OCI-LY7 (cell line): ENCODE data around the gene CCDC122. TPM values are rescaled to one million over a fixed set of nuclear protein-coding genes. Genes with fewer than 3 reads are reported as not detected.

Source experiments
- BruUV-seq: library from RNA; stranded (reverse); fragments of 400-500 nt; replicated peaks from 2 replicates; lab custom pipeline; 2021; lab: Mats Ljungman, UMichigan
- CTCF ChIA-PET: fragments of 300-600 bp; sonication (Branson Sonifier 250); formaldehyde crosslinking; loops from one replicate; lab custom pipeline; 2022; ENCODE audit warnings: antibody characterized with exemption; ENCODE audit not compliant: unreplicated experiment; lab: Charles Lee
- POLR2A ChIA-PET: fragments of 300-600 bp; sonication (Branson Sonifier 250); formaldehyde crosslinking; loops from one replicate; lab custom pipeline; 2022; ENCODE audit warnings: antibody characterized with exemption; lab: Charles Lee
- DNase-seq: peaks from one replicate; pipeline ENCODE4 v3.0.0-alpha.2; 2015; ENCODE audit warnings: low spot score
- H2AFZ ChIP-seq: fragments of 200-600 bp; sonication (generic), shearing (Covaris generic); 2 replicates; pipeline ENCODE4 v1.6.1; 2014; ENCODE audit warnings: mild to moderate bottlenecking, antibody characterized with exemption, low read length, moderate library complexity
- H3K27ac ChIP-seq: fragments of 200-600 bp; sonication (generic); 2 replicates; pipeline ENCODE4 v1.5.1; 2014; ENCODE audit warnings: mixed run types, low read depth, mild to moderate bottlenecking, moderate library complexity, low read length, inconsistent platforms; ENCODE audit not compliant: poor library complexity, severe bottlenecking
- H3K36me3 ChIP-seq: fragments of 200-600 bp; sonication (generic); 2 replicates; pipeline ENCODE4 v1.6.1; 2014; ENCODE audit warnings: mild to moderate bottlenecking, antibody characterized with exemption, low read length, moderate library complexity, mixed read lengths; ENCODE audit not compliant: insufficient read depth
- H3K4me1 ChIP-seq: fragments of 200-600 bp; sonication (generic); 2 replicates; pipeline ENCODE4 v1.5.1; 2014; ENCODE audit warnings: mild to moderate bottlenecking, low read length; ENCODE audit not compliant: insufficient read depth, poor library complexity, severe bottlenecking
- H3K4me2 ChIP-seq: fragments of 200-600 bp; sonication (generic); 2 replicates; pipeline ENCODE4 v1.6.1; 2014; ENCODE audit warnings: mild to moderate bottlenecking, low read length
- H3K4me3 ChIP-seq: fragments of 200-600 bp; sonication (generic); 2 replicates; pipeline ENCODE4 v1.5.1; 2014; ENCODE audit warnings: mild to moderate bottlenecking, low read depth, low read length; ENCODE audit not compliant: poor library complexity, severe bottlenecking
- H3K79me2 ChIP-seq: fragments of 200-600 bp; sonication (generic); 2 replicates; pipeline ENCODE4 v1.6.1; 2016; ENCODE audit warnings: low read depth, mild to moderate bottlenecking, low read length, moderate library complexity, mixed read lengths; ENCODE audit not compliant: insufficient read depth
- H3K9me2 ChIP-seq: fragments of 200-600 bp; sonication (generic); 2 replicates; pipeline ENCODE4 v1.6.1; 2016; ENCODE audit warnings: mild to moderate bottlenecking, low read length, mixed read lengths; ENCODE audit not compliant: insufficient read depth
- H3K9me3 ChIP-seq: fragments of 200-600 bp; sonication (generic); 2 replicates; pipeline ENCODE4 v1.6.1; 2014; ENCODE audit warnings: mild to moderate bottlenecking, mixed run types, low read length, mixed read lengths
- H4K20me1 ChIP-seq: fragments of 200-600 bp; sonication (generic); 2 replicates; pipeline ENCODE4 v1.6.1; 2014; ENCODE audit warnings: mild to moderate bottlenecking, antibody characterized with exemption, low read length, moderate library complexity, mixed read lengths; ENCODE audit not compliant: insufficient read depth
- EZH2phosphoT487 ChIP-seq: fragments of 200-600 bp; sonication (generic); IDR thresholded peaks from 2 replicates; pipeline ENCODE4 v1.6.1; 2018; ENCODE audit warnings: low read depth, borderline replicate concordance, mild to moderate bottlenecking, mixed run types, antibody characterized with exemption, low read length, moderate library complexity, mixed read lengths
- intact Hi-C: fragments of 100-400 bp; cut with micrococcal nuclease; formaldehyde crosslinking; loops from one replicate; pipeline ENCODE4 v1.10.0; 2022; ENCODE audit not compliant: unreplicated experiment
- total RNA-seq, 2 experiments: library from RNA; depleted of rRNA in 1 of 2; stranded (reverse); fragments of >200 nt in 1 of 2; shearing (Covaris generic) in 1 of 2; gene quantifications; 2 replicates each; pipeline ENCODE4 v1.2.3, GENCODE V29; 2014 to 2022
- TF ChIP-seq, protein P1 (sequence below): fragments of 200-600 bp; sonication (generic); conservative IDR thresholded peaks from 2 replicates; pipeline ENCODE4 v1.5.1; 2014; ENCODE audit warnings: mild to moderate bottlenecking, antibody characterized with exemption, low read length, moderate library complexity, mixed read lengths

Gene CCDC122
- total RNA-seq, 2 experiments from 2014 or later, result 4.6 to 21.6 TPM

DNA sequence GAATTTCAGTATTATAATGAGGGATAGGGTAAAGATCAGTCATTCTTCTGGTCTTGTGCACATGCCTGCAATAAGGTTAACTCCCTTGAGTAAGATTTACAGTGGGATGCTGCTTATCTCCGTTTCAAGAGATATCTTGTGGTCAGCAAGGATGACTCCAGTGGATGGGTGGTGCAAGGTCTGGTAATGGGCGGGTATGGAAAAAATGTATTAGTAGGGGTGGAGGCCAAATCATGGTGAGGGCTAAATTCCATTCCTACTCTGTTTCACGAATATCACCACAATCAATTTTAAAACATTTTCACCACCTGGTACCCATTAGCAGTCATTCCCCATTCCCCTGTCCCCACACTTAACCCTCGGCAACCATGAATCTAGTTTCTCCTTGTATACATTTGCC is 40.6 kb downstream of the CCDC122 start:
- intact Hi-C loops, result no loop called here
- Histone ChIP-seq H4K20me1 (no peaks in the 10 kb centered on the region), H3K36me3 (no peaks in the 10 kb centered on the region), H3K27ac (no peak overlapping the region), H3K9me3 (no peaks in the 10 kb centered on the region), H3K4me3 (no peak overlapping the region), H3K4me2 (no peak overlapping the region), H3K9me2 (no peaks in the 10 kb centered on the region), H3K4me1 (no peaks in the 10 kb centered on the region), H3K79me2 (no peaks in the 10 kb centered on the region), H2AFZ (no peak overlapping the region)
- no peak for TF ChIP-seq EZH2phosphoT487
- TF ChIP-seq, protein P1, sequence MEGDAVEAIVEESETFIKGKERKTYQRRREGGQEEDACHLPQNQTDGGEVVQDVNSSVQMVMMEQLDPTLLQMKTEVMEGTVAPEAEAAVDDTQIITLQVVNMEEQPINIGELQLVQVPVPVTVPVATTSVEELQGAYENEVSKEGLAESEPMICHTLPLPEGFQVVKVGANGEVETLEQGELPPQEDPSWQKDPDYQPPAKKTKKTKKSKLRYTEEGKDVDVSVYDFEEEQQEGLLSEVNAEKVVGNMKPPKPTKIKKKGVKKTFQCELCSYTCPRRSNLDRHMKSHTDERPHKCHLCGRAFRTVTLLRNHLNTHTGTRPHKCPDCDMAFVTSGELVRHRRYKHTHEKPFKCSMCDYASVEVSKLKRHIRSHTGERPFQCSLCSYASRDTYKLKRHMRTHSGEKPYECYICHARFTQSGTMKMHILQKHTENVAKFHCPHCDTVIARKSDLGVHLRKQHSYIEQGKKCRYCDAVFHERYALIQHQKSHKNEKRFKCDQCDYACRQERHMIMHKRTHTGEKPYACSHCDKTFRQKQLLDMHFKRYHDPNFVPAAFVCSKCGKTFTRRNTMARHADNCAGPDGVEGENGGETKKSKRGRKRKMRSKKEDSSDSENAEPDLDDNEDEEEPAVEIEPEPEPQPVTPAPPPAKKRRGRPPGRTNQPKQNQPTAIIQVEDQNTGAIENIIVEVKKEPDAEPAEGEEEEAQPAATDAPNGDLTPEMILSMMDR, result no peak
- DNase-seq, result no peak
- no TSS peak for BruUV-seq
- POLR2A ChIA-PET, result interaction anchor here (0.6 to 0.9 kb wide), 2 partner anchors 9 to 775 kb away, joined by 3 read pairs; no protein-coding TSS in a partner anchor
- CTCF ChIA-PET, result no interaction called here

DNA sequence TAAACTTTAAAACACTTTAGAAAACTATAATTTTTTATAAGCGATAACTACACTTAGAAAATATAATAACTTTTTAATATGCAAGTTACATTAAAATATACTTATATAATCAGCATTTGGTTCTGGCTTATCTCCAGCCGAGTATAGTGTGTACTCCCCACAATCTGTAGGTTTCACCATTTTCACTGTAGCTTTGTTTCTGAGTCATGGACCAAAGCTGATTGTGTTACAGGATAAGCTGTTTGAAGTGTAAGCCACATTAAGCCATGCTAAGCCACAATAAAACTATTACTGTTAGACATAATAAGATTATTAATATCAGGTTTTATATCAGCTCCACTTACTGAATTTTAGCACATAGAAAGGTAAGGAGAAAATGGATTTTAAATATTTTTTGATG is 43.8 kb downstream of the CCDC122 start:
- H3K9me3 ChIP-seq, result no peaks in the 10 kb centered on the region
- no peaks in the 10 kb centered on the region for H3K36me3 ChIP-seq
- H3K4me1 ChIP-seq, result no peaks in the 10 kb centered on the region
- ChIA-PET CTCF (no interaction called here), POLR2A (no interaction called here)
- no TSS peak for BruUV-seq
- no peak overlapping the region for H3K4me3 ChIP-seq
- no peaks in the 10 kb centered on the region for H4K20me1 ChIP-seq
- intact Hi-C loops, result no loop called here
- H3K79me2 ChIP-seq, result no peaks in the 10 kb centered on the region
- no peak overlapping the region for H3K4me2 ChIP-seq
- no peak for DNase-seq
- TF ChIP-seq, protein P1, result no peak
- no peak for TF ChIP-seq EZH2phosphoT487
- H3K9me2 ChIP-seq, result no peaks in the 10 kb centered on the region
- H2AFZ ChIP-seq, result no peak overlapping the region
- no peak overlapping the region for H3K27ac ChIP-seq

DNA sequence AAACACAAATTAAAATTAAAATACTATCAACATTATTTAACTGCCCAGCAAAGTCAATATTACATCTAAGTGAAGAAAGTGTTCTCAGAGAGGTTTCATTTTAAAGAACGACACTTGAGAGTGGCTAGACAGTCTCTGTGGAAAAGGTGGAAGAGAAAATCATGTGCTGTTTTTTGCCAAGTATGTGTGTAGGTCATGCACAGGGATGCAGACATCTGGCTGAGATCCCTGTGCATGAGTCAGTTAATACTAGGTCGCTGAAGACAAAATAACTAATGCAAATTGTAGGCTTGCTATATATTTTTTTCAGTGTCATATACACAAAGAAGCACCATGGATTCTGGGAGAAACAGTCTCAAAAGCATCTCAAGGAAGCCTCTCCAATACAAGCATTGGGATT is 48.5 kb downstream of the CCDC122 start:
- Histone ChIP-seq H4K20me1 (no peaks in the 10 kb centered on the region), H3K79me2 (no peaks in the 10 kb centered on the region), H2AFZ (no peak overlapping the region), H3K9me3 (no peaks in the 10 kb centered on the region), H3K36me3 (no peaks in the 10 kb centered on the region), H3K27ac (no peak overlapping the region), H3K4me2 (no peak overlapping the region), H3K4me3 (no peak overlapping the region), H3K9me2 (no peaks in the 10 kb centered on the region), H3K4me1 (no peaks in the 10 kb centered on the region)
- no TSS peak for BruUV-seq
- CTCF ChIA-PET, result no interaction called here
- POLR2A ChIA-PET, result no interaction called here
- TF ChIP-seq, protein P1, result no peak
- TF ChIP-seq EZH2phosphoT487, result no peak
- DNase-seq, result no peak
- intact Hi-C loops, result no loop called here
